GM12872 (cell line): Measurements from ENCODE around the gene SIGLEC8.

Experiments
- TF ChIP-seq, protein P1 (sequence below): IDR thresholded peaks from 3 replicates; pipeline ENCODE4 v1.5.1; 2011; ENCODE audit warnings: low read depth, mild to moderate bottlenecking, low read length, moderate library complexity; ENCODE audit not compliant: insufficient read depth

The SIGLEC8 gene

DNA sequence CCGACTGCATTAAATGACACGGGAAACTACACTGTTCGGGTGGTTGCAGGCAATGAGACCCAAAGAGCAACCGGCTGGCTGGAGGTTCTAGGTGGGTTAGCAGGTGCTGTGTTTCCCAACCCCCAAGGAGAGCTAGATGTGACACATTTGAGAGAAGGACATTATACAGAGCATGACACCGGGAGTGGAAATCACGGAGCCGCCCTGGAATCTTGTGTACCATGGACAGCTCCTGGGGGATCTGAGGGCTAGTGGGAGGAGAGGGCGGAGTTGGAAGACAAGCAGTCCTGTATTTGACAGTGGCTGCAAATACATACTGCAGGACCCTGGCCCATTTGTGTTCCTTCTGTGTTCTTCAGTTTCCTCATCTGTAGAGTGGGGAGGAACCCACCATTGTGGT is 22.3 kb upstream of the SIGLEC8 start:
- TF ChIP-seq, protein P1, sequence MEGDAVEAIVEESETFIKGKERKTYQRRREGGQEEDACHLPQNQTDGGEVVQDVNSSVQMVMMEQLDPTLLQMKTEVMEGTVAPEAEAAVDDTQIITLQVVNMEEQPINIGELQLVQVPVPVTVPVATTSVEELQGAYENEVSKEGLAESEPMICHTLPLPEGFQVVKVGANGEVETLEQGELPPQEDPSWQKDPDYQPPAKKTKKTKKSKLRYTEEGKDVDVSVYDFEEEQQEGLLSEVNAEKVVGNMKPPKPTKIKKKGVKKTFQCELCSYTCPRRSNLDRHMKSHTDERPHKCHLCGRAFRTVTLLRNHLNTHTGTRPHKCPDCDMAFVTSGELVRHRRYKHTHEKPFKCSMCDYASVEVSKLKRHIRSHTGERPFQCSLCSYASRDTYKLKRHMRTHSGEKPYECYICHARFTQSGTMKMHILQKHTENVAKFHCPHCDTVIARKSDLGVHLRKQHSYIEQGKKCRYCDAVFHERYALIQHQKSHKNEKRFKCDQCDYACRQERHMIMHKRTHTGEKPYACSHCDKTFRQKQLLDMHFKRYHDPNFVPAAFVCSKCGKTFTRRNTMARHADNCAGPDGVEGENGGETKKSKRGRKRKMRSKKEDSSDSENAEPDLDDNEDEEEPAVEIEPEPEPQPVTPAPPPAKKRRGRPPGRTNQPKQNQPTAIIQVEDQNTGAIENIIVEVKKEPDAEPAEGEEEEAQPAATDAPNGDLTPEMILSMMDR = no peak

DNA sequence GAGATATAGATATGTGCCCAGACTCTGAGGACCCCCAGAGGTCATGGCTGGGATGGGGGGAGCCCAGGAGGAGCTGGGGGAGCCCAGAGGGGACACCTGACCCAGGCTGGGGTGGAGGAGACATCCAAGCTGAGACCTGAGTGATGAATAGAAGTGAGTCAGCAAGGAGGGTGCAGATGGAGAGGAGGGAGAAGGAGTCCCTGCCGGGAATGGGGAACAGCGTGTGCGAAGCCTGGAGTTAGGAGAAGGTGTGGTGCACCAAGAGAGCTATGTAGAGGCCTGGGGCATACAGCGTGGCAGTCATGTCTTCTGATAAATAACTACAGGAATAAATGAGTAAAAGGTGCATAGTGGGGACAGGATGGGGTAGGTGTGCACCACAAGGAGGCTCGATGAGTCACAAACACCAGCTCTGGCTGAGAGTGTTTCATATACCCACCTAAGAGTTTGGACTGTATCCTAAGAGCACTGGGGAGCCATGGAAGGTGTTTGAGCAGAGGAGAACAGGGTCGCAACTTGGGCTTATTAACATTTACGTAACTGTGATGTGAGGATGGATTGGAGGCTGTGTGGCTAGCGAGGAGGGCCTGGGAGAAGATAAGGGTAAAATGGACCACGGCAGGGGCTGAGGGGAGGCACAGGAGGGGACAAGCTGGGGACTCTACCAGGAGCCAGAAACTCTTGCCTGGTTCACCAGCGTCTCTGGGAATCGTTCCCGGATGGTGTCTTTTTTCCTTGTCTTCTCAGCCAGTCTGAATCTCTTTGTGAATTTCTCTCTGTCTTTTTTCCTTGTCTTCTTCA is 21.5 kb upstream of the SIGLEC8 start:
- TF ChIP-seq, protein P1 = no peak

DNA sequence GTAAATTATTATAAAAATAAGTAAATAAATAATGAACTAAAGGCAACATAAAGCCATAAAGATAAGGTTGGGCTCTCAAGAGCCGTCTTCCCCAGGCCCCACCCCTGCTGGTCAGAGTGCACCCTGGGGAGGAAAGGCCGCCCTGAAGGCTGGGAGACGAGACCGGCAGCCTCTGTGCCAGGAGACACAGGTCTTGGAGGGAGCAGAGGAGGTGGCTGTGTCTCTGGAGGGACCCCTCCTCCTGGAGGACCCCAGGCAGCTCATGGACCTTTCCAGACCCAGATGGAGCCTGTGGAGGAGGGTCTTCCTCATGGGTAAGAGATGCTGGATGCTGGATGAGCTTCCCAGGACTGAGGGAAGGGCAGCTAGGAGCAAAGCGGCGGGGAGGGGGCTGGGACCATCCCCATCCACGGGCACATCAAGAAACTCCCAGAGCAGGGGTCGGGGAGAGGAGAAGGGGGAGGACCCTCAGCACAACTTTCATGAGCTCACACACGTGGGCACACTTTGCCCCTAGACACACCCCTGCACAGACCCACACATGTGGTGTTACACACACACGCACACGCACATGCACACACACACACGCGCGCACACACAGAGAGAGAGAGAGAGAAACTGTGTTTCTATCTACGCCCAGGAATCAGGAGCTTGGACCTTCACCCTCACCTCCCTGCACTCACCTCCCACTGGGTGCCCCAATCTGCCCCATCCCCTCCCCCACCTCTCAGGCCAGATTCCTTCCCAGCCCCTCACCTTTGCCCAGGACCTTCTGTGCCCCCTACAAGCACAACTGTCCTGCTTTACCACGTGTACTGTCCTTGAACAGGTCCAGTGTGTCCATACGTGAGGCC is 20.4 kb upstream of the SIGLEC8 start, which contains the start of gene CEACAM18:
CEACAM18 (plus strand) TSS at position 159 of the 854 bp plus-strand sequence.
- TF ChIP-seq, protein P1 = no peak

DNA sequence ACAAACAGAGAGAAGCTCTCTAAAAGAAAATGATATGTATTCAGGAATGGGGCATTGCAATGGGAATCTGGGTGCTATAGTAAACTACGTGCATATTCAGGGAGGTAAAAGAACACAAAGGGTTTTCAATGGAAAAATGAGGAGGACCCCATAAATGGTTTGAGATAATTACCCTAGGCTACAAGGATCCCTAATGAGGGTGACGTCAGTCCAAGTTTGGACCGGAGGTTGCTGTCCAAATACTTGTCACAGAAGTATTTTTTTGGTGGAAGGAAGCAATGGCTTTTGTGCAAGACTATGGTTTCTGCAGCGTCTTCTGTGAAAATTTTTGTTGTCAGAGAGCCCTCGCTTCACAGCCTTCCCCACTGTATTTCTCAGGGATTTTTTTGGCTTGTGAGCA is 19.1 kb upstream of the SIGLEC8 start:
- TF ChIP-seq, protein P1 = no peak

DNA sequence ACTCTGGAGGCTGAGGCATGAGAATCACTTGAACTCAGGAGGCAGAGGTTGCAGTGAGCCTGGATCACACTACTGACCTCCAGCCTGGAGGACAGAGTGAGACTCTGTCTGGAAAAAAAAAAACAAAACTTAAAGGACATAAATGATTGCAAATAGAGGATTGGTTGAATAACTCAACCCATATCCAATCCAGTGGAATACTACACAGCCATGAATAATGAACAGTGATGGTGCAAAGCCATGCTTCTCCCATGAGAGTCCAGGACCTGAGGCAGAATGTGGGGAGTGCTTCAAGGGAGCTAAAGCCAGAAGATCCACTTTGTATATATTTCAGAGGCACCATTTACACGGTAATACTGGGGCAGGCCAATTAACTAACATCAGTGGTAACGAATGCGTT is 17.9 kb upstream of the SIGLEC8 start:
- TF ChIP-seq, protein P1 = no peak

DNA sequence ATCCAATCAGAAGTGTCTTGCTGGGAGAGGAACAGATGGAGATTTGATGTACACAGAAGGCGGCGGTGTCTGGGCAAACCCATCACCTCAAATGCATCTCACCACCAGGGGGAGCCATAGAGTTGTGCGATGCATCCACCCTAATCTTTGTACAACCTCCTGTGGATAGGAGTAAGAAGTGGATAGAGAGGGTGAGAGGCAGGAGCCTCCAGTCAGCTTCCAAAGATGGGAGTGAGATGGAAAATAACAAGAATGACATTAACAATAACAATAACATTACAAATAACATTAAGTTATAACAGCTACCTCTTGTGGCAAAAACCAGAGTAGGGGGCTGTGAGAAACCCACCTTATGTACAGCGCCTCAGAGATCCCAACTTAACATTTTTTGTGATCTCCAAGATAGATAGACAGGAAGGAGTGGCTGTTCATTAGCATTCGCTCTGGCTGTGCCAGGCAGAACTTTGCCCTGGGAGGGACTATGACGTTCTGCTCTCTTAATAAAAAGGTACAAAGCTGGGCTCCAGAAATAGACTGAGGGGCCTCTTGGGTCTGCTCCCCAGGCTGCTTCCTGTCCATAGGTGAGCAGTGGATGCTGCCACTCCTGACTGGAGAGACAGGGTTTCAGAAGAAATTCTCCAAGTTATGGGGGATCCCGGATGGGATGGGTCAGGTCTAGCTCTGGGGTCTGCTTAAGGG is 14.9 kb upstream of the SIGLEC8 start:
- TF ChIP-seq, protein P1 = peak; percentile 83

DNA sequence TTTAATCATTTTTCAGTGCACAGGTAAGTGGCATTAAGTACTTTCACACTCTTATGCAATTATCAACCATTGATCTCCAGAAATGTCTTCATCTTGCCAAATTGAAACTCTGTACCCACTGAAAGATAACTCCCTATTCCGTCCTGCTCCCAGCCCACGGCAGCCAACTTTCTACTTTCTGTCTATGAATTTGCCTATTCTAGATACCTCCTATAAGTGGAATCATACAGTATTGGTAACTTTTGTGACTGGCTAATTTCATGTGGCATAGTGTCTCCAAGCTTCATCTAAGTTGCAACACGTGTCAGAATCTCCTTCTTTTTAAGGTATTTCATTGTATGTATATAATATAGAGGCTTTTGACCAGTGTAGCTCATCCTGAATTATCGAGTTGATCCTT is 14.4 kb upstream of the SIGLEC8 start:
- TF ChIP-seq, protein P1 = no peak
